ENCODE data around the gene RBM10.

Gene RBM10

GRCh38 chrX:47235691-47236103, 90.7 kb downstream of the RBM10 start:
- Histone ChIP-seq H3K9me3 (ENCODE audit: control insufficient read depth, insufficient read depth, low read length) (no peaks in the 10 kb centered on the region), H3K4me2 (ENCODE audit: low read length) (peak overlapping the region; percentile 11; the same call in 1 of the 2 replicates), H3K4me3 (ENCODE audit: low read length) (no peak overlapping the region), H3K4me1 (ENCODE audit: control insufficient read depth, low read length) (peaks cover 15% of the 10 kb centered on the region), H3K27ac (ENCODE audit: low read depth, low read length) (no peak overlapping the region), H3K79me2 (ENCODE audit: control insufficient read depth, low read length) (peaks cover 43% of the 10 kb centered on the region), H3F3A (ENCODE audit: control insufficient read depth, insufficient read depth) (0 out of 2 replicates have a peak, but pooled peaks cover 3% of the 10 kb centered on the region), H4K20me1 (ENCODE audit: control insufficient read depth, insufficient read depth, low read depth, low read length) (no peaks in the 10 kb centered on the region), H3K27me3 (ENCODE audit: control insufficient read depth, low read length) (no peaks in the 10 kb centered on the region), H3K9me2 (replicated peaks; ENCODE audit: control insufficient read depth, low read length) (no peaks in the 10 kb centered on the region), H3K36me3 (ENCODE audit: control insufficient read depth, low read length) (no peaks in the 10 kb centered on the region; the same call in none of the 2 replicates)
- TF ChIP-seq CTCF (IDR thresholded peaks at IDR 0.05; ENCODE audit: low read depth, low read length, poor library complexity, severe bottlenecking) (no peak), EZH2phosphoT487 (IDR thresholded peaks at IDR 0.05; ENCODE audit: borderline replicate concordance, low read length) (no peak)
